Kidney (tissue), 14 donors: ENCODE data around the gene PLA2G4E. TPM values are rescaled to one million over a fixed set of nuclear protein-coding genes. Genes with fewer than 3 reads are reported as not detected.

Source experiments
- DNase-seq, 5 donors: peaks; one replicate each; pipeline ENCODE4 v3.0.0-alpha.2; 2013 to 2020
- FAIRE-seq: peaks from 2 replicates; lab custom pipeline; 2012; peaks lifted over from hg19 to GRCh38; lab: Jason Lieb, UNC
- H3K27ac ChIP-seq, 2 donors: one replicate each; pipeline ENCODE4 v1.7.0; 2013; ENCODE audit warnings: low read depth in 2 of 2, low read length in 2 of 2, inconsistent platforms in 1 of 2
- H3K27me3 ChIP-seq: one replicate; pipeline ENCODE4 v1.7.1; 2013; ENCODE audit warnings: low read length, inconsistent platforms; ENCODE audit not compliant: control insufficient read depth, insufficient read depth
- H3K36me3 ChIP-seq, 3 donors: one replicate each; pipeline versions ENCODE4 v1.7.0 to v1.7.1; 2013; ENCODE audit warnings: low read length in 3 of 3, control low read depth in 1 of 3, inconsistent platforms in 1 of 3; ENCODE audit not compliant: insufficient read depth in 3 of 3, control insufficient read depth in 2 of 3
- H3K4me1 ChIP-seq, 3 donors: one replicate each; pipeline versions ENCODE4 v1.7.0 to v1.7.1; 2013; ENCODE audit warnings: low read length in 3 of 3, inconsistent platforms in 1 of 3, low read depth in 1 of 3; ENCODE audit not compliant: control insufficient read depth in 2 of 3, insufficient read depth in 2 of 3
- H3K4me3 ChIP-seq, 3 donors: one replicate each; pipeline versions ENCODE4 v1.7.0 to v1.8.1; 2013; ENCODE audit warnings: low read length in 3 of 3, control low read depth in 1 of 3, inconsistent platforms in 1 of 3
- H3K9ac ChIP-seq, 3 donors: one replicate each; pipeline versions ENCODE4 v1.7.0 to v1.7.1; 2013; ENCODE audit warnings: low read length in 3 of 3, control low read depth in 1 of 3, inconsistent platforms in 1 of 3
- H3K9me3 ChIP-seq, 3 donors: one replicate each; pipeline versions ENCODE4 v1.7.0 to v1.7.1; 2013; ENCODE audit warnings: low read length in 3 of 3, control low read depth in 1 of 3, inconsistent platforms in 1 of 3; ENCODE audit not compliant: control insufficient read depth in 2 of 3, insufficient read depth in 1 of 3
- CTCF ChIP-seq: IDR thresholded peaks from 3 replicates; pipeline ENCODE4 v1.5.1; 2012; ENCODE audit warnings: mild to moderate bottlenecking, moderate library complexity, borderline replicate concordance; ENCODE audit not compliant: insufficient read depth; ENCODE audit errors: extremely low read depth
- intact Hi-C: fragments of 100-400 bp; cut with DNase I; formaldehyde crosslinking; loops from one replicate; pipeline ENCODE4 v1.11.1; 2022
- polyA plus RNA-seq: library from polyadenylated mRNA; stranded (reverse); fragments of 350-450 nt; fragmentation: Illumina TruSeq; extraction: RNeasy Lipid Tissue Mini Kit (QIAGEN cat#74804); gene quantifications from one replicate; pipeline ENCODE4 v1.2.3, GENCODE V29; 2014; ENCODE audit warnings: low read depth, low replicate concordance; ENCODE audit not compliant: insufficient read depth
- total RNA-seq: library from RNA; stranded (reverse); fragmentation: NEBNext Ultra II Directional; extraction: Animal tissue kit (Norgen Biotek cat#: 25700); gene quantifications from one replicate; pipeline ENCODE4 v1.2.1, GENCODE V29; 2021
- donor health status: control.
- donor health status: control.
- donor health status: control.
- donor health status: control.
- donor health status: control.
- donor health status: DM: yes; HTN: yes; CAD: no.
- donor health status: Normal renal cell carcinoma (clear cell type).

The PLA2G4E gene
- total and polyA plus RNA-seq, 2 donors from 2014 or later, result not detected

- no peak for FAIRE-seq
- H3K4me1 ChIP-seq, result peaks cover 4 to 20% (median 17%) of the 10 kb centered on the region in 3 donors
Measured at GRCh38 chr15:41940441-41940857, 80.4 kb downstream of the PLA2G4E start.

GRCh38 chr15:41939986-41940385, 80.9 kb downstream of the PLA2G4E start:
- DNase-seq, result no peak
- no peak overlapping the region for H3K9ac ChIP-seq
- intact Hi-C loops, result no loop called here
- H3K4me3 ChIP-seq, result no peak overlapping the region
- no peak for FAIRE-seq
- no peak for TF ChIP-seq CTCF
- no peaks in the 10 kb centered on the region for H3K9me3 ChIP-seq
- H3K36me3 ChIP-seq, result peaks cover 0 to 4% (median 0%) of the 10 kb centered on the region in 3 donors
- no peak overlapping the region for H3K27ac ChIP-seq
- peaks cover 4 to 20% (median 17%) of the 10 kb centered on the region in 3 donors for H3K4me1 ChIP-seq
- H3K27me3 ChIP-seq, result no peaks in the 10 kb centered on the region

More at GRCh38 chr15:41940441-41940857, 80.4 kb downstream of the PLA2G4E start:
- Histone ChIP-seq H3K36me3 (peaks cover 0 to 4% (median 0%) of the 10 kb centered on the region in 3 donors), H3K27me3 (no peaks in the 10 kb centered on the region), H3K4me3 (no peak overlapping the region), H3K27ac (no peak overlapping the region), H3K9me3 (no peaks in the 10 kb centered on the region), H3K9ac (no peak overlapping the region)
- DNase-seq, result no peak
- TF ChIP-seq CTCF, result no peak
- intact Hi-C loops, result no loop called here

GRCh38 chr15:41937568-41937923, 83.3 kb downstream of the PLA2G4E start:
- TF ChIP-seq CTCF, result no peak
- H3K9me3 ChIP-seq, result no peaks in the 10 kb centered on the region
- H3K27ac ChIP-seq, result no peak overlapping the region
- intact Hi-C loops, result no loop called here
- DNase-seq (no peak), FAIRE-seq (no peak)
- H3K36me3 ChIP-seq, result peaks cover 0 to 4% (median 0%) of the 10 kb centered on the region in 3 donors
- no peaks in the 10 kb centered on the region for H3K27me3 ChIP-seq
- no peak overlapping the region for H3K4me3 ChIP-seq
- H3K9ac ChIP-seq, result no peak overlapping the region
- H3K4me1 ChIP-seq, result peaks cover 0 to 9% (median 5%) of the 10 kb centered on the region in 3 donors
